Breast epithelium (tissue), 4 donors: ENCODE data around the gene VPS35L. TPM values are rescaled to one million over a fixed set of nuclear protein-coding genes. Genes with fewer than 3 reads are reported as not detected.
A peak's percentile ranks its signal among the peaks of the same experiment; 100 is the strongest.

ENCODE experiments used
- DNase-seq, 2 donors: peaks; one replicate each; pipeline ENCODE4 v3.0.0-alpha.2; 2019; ENCODE audit warnings: low spot score in 2 of 2
- H3K27ac ChIP-seq, 2 donors: fragments of 200-600 bp; sonication (generic) in 1 of 2; one replicate each; pipeline ENCODE4 v1.5.1; 2016 to 2019; ENCODE audit warnings: mild to moderate bottlenecking in 1 of 2
- H3K27me3 ChIP-seq, 2 donors: fragments of 200-600 bp; sonication (generic) in 1 of 2; one replicate each; pipeline versions ENCODE4 v1.5.1 to v1.6.0; 2017 to 2019; ENCODE audit warnings: control low read depth in 1 of 2, mild to moderate bottlenecking in 1 of 2
- H3K36me3 ChIP-seq: fragments of 200-600 bp; one replicate; pipeline ENCODE4 v1.5.1; 2019
- H3K4me1 ChIP-seq, 2 donors: fragments of 200-600 bp; sonication (generic); one replicate each; pipeline ENCODE4 v1.5.1; 2016 to 2019; ENCODE audit warnings: control low read depth in 1 of 2
- H3K4me3 ChIP-seq, 3 donors: fragments of 200-600 bp; sonication (generic); 1 replicate in 2 of 3; 2 replicates in 1 of 3; pipeline ENCODE4 v1.5.1; 2016 to 2019; ENCODE audit warnings: mild to moderate bottlenecking in 3 of 3, moderate library complexity in 2 of 3
- H3K9me3 ChIP-seq, 2 donors: fragments of 200-600 bp; sonication (generic) in 1 of 2; one replicate each; pipeline ENCODE4 v1.5.1; 2016 to 2019; ENCODE audit warnings: control low read depth in 1 of 2
- POLR2A ChIP-seq: fragments of 450-650 bp; IDR thresholded peaks from one replicate; pipeline ENCODE4 v1.6.1; 2016; ENCODE audit warnings: antibody characterized with exemption, mild to moderate bottlenecking, moderate library complexity
- POLR2AphosphoS5 ChIP-seq, 3 donors: sonication (generic); formaldehyde crosslinking; IDR thresholded peaks; one replicate each; pipeline ENCODE4 v1.6.1; 2017; ENCODE audit warnings: antibody characterized with exemption in 3 of 3
- intact Hi-C: fragments of 100-400 bp; cut with DNase I; formaldehyde crosslinking; loops from one replicate; pipeline ENCODE4 v1.15.1; 2023; ENCODE audit warnings: low total_unique reads
- total RNA-seq, 3 donors: library from RNA; depleted of rRNA; stranded (reverse); fragments of >200 nt; gene quantifications; one replicate each; pipeline ENCODE4 v1.1.0, GENCODE V29; 2016
- TF ChIP-seq, protein P1 (sequence below), 3 donors: fragments of 450-650 bp; IDR thresholded peaks; one replicate each; pipeline ENCODE4 v1.5.1; 2016 to 2017; ENCODE audit warnings: antibody characterized with exemption in 3 of 3, mild to moderate bottlenecking in 3 of 3, moderate library complexity in 3 of 3

Gene VPS35L
- total RNA-seq, 3 donors from 2014 or later, result 36.4 to 43.3 (median 40.5) TPM

DNA sequence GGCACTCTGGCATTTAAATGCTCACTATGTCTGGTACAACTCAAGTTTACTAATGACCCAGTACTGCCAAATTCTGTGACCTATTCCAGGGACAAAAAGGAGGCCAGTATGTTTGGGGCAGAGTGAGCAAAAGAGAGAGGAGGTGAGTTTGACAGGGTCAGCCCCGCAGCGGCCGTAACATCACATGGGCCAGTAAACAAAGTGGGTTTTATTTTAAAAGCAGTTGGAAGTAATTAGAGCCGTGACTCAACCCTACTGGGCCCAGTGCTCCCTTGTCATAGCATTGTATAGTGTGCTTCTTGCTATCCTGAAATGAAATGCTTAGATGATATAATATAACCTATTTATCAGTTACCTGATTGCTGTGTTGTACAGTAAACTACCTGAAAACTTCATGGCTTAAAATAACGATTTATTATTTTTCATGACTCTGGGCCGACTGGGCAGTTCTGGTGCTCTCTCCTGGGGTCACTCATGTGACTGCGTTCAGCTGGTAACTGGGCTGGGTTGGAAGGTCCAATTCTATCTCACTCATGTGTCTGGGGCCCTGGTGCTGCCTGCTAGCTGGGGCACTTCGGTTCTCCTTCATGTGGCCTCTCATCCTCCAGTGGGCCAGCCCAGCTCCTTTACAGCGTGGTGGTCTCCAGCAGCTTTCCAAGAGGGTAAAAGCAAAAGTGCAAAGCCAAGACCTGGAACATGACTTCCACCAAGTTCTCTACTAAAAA, 189.9 kb downstream of the VPS35L start:
- no peak for TF ChIP-seq POLR2AphosphoS5 (IDR thresholded peaks at IDR 0.05)
- TF ChIP-seq, protein P1, sequence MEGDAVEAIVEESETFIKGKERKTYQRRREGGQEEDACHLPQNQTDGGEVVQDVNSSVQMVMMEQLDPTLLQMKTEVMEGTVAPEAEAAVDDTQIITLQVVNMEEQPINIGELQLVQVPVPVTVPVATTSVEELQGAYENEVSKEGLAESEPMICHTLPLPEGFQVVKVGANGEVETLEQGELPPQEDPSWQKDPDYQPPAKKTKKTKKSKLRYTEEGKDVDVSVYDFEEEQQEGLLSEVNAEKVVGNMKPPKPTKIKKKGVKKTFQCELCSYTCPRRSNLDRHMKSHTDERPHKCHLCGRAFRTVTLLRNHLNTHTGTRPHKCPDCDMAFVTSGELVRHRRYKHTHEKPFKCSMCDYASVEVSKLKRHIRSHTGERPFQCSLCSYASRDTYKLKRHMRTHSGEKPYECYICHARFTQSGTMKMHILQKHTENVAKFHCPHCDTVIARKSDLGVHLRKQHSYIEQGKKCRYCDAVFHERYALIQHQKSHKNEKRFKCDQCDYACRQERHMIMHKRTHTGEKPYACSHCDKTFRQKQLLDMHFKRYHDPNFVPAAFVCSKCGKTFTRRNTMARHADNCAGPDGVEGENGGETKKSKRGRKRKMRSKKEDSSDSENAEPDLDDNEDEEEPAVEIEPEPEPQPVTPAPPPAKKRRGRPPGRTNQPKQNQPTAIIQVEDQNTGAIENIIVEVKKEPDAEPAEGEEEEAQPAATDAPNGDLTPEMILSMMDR (IDR thresholded peaks at IDR 0.05), result no peak
- no peak for TF ChIP-seq POLR2A
- H3K27me3 ChIP-seq, result no peaks in the 10 kb centered on the region
- no peaks in the 10 kb centered on the region for H3K9me3 ChIP-seq
- H3K4me3 ChIP-seq, result no peak overlapping the region
- H3K27ac ChIP-seq, result peak overlapping the region; percentile 33 to 39
- intact Hi-C loops, result no loop called here
- DNase-seq, result no peak
- H3K4me1 ChIP-seq, result no peaks in the 10 kb centered on the region
- H3K36me3 ChIP-seq, result no peaks in the 10 kb centered on the region

- Histone ChIP-seq H3K27ac (peak overlapping the region; percentile 48 to 57), H3K4me1 (peaks cover 0 to 4% of the 10 kb centered on the region in 2 donors), H3K36me3 (no peaks in the 10 kb centered on the region), H3K27me3 (no peaks in the 10 kb centered on the region), H3K9me3 (no peaks in the 10 kb centered on the region), H3K4me3 (no peak overlapping the region)
- intact Hi-C loops, result no loop called here
- TF ChIP-seq, protein P1 (IDR thresholded peaks at IDR 0.05), result no peak
- TF ChIP-seq POLR2A, result no peak
- TF ChIP-seq POLR2AphosphoS5 (IDR thresholded peaks at IDR 0.05), result no peak
- DNase-seq, result no peak
Observed at GRCh38 chr16:19746561-19746960, 191.1 kb downstream of the VPS35L start.

- intact Hi-C loops, result no loop called here
- Histone ChIP-seq H3K36me3 (no peaks in the 10 kb centered on the region), H3K4me1 (peaks cover 0 to 10% of the 10 kb centered on the region in 2 donors), H3K9me3 (no peaks in the 10 kb centered on the region), H3K4me3 (no peak overlapping the region), H3K27ac (peak overlapping the region; percentile 53 to 63), H3K27me3 (no peaks in the 10 kb centered on the region)
- no peak for DNase-seq
- no peak for TF ChIP-seq POLR2A
- TF ChIP-seq POLR2AphosphoS5 (IDR thresholded peaks at IDR 0.05), result no peak
- TF ChIP-seq, protein P1 (IDR thresholded peaks at IDR 0.05), result no peak
Observed at GRCh38 chr16:19748389-19749168, 193.1 kb downstream of the VPS35L start.

DNA sequence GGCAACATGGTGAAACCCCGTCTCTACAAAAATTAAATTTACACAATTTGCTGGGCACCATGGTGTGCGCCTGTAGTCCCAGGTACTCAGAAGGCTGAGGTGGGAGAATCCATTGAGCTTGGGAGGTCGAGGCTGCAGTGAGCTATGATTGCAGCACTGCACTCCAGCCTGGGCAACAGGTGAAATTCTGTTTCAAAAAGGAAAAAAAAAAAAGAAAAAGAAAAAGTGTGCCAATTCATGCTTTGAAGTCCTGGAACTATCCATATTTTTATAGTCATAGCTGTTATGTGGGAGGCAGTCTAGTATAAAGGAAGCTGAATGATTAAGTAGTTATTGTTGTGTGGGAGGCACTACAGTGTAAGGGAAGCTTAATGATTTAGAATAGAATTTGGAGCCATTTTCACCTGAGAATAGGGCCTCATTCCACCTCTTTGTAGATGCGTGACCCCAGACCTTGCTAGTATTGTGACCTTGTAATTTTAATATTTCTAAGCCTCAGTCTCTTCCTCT, 194.1 kb downstream of the VPS35L start:
- no peak overlapping the region for H3K4me3 ChIP-seq
- no peak for DNase-seq
- no peaks in the 10 kb centered on the region for H3K36me3 ChIP-seq
- peak overlapping the region; percentile 53 to 63 for H3K27ac ChIP-seq
- TF ChIP-seq POLR2AphosphoS5 (IDR thresholded peaks at IDR 0.05) (no peak), POLR2A (no peak)
- TF ChIP-seq, protein P1 (IDR thresholded peaks at IDR 0.05), result no peak
- H3K27me3 ChIP-seq, result no peaks in the 10 kb centered on the region
- intact Hi-C loops, result no loop called here
- peaks cover 0 to 10% of the 10 kb centered on the region in 2 donors for H3K4me1 ChIP-seq
- no peaks in the 10 kb centered on the region for H3K9me3 ChIP-seq

Other genes with a start within 250 kb of the VPS35L start
- gene TMC5, start 137.8 kb upstream of the VPS35L start, total RNA-seq, result 10 to 100 TPM in 2 of 3 donors, under 1 TPM in 1; under 0.01 to 40.3 (median 28.8) TPM
- gene GDE1, start 33.6 kb upstream of the VPS35L start, total RNA-seq, result 10 to 100 TPM; 49.2 to 70.4 (median 56.7) TPM
- 10 to 100 TPM; 13.9 to 33.5 (median 31.5) TPM for gene CCP110, start 31.8 kb upstream of the VPS35L start, total RNA-seq
- gene KNOP1, start 162.5 kb downstream of the VPS35L start, total RNA-seq, result 10 to 100 TPM; 12.3 to 15.4 (median 13.0) TPM
- 10 to 100 TPM; 25.9 to 63.8 (median 34.7) TPM for gene IQCK, start 162.6 kb downstream of the VPS35L start, total RNA-seq